Trophoblast cell (in vitro differentiated cells and primary cell): ENCODE data around the gene MGAM2.
"Not testable (repeated sequence)": the region's sequence is repeated elsewhere in the genome, so short reads cannot be mapped to it uniquely, and the experiment has no call there.

Source experiments
- DNase-seq, 2 donors: peaks; one replicate each; pipeline ENCODE4 v3.0.0-alpha.2; 2016
- H2AFZ ChIP-seq: 2 replicates; pipeline ENCODE4 v1.6.1; 2013; ENCODE audit warnings: low read length, moderate library complexity, mild to moderate bottlenecking; ENCODE audit not compliant: insufficient read depth, poor library complexity
- H2AK5ac ChIP-seq: 2 replicates; pipeline ENCODE4 v1.6.1; 2013; ENCODE audit warnings: mild to moderate bottlenecking, low read length
- H2BK120ac ChIP-seq: 2 replicates; pipeline ENCODE4 v1.6.1; 2013; ENCODE audit warnings: low read length, mild to moderate bottlenecking, moderate library complexity; ENCODE audit not compliant: insufficient read depth, poor library complexity
- H2BK12ac ChIP-seq: 2 replicates; pipeline ENCODE4 v1.6.1; 2013; ENCODE audit warnings: mild to moderate bottlenecking, low read length, moderate library complexity
- H2BK5ac ChIP-seq: 2 replicates; pipeline ENCODE4 v1.6.1; 2013; ENCODE audit warnings: low read length, low read depth, moderate library complexity, mild to moderate bottlenecking; ENCODE audit not compliant: poor library complexity
- H3K14ac ChIP-seq: 2 replicates; pipeline ENCODE4 v1.6.1; 2013; ENCODE audit warnings: mild to moderate bottlenecking, low read length
- H3K18ac ChIP-seq: 2 replicates; pipeline ENCODE4 v1.6.1; 2013; ENCODE audit warnings: mild to moderate bottlenecking, low read length
- H3K23ac ChIP-seq: 2 replicates; pipeline ENCODE4 v1.6.1; 2013; ENCODE audit warnings: low read length
- H3K27ac ChIP-seq: 2 replicates; pipeline ENCODE4 v1.5.1; 2013; ENCODE audit warnings: low read depth, mild to moderate bottlenecking, inconsistent platforms, low read length, moderate library complexity
- H3K27me3 ChIP-seq: 2 replicates; pipeline ENCODE4 v1.6.1; 2013; ENCODE audit warnings: inconsistent platforms, mild to moderate bottlenecking, low read length, moderate library complexity; ENCODE audit not compliant: insufficient read depth
- H3K36me3 ChIP-seq, 2 experiments: 1 replicate in 1 of 2; 2 replicates in 1 of 2; pipeline ENCODE4 v1.6.1; 2013; ENCODE audit warnings: low read length in 2 of 2, mild to moderate bottlenecking in 2 of 2, moderate library complexity in 1 of 2; ENCODE audit not compliant: insufficient read depth in 2 of 2, control insufficient read depth in 1 of 2
- H3K4ac ChIP-seq: 2 replicates; pipeline ENCODE4 v1.6.1; 2013; ENCODE audit warnings: low read depth, mild to moderate bottlenecking, low read length, moderate library complexity
- H3K4me1 ChIP-seq, 2 experiments: 1 replicate in 1 of 2; 2 replicates in 1 of 2; pipeline ENCODE4 v1.6.1; 2013; ENCODE audit warnings: low read length in 2 of 2, mild to moderate bottlenecking in 2 of 2, moderate library complexity in 1 of 2; ENCODE audit not compliant: insufficient read depth in 2 of 2, control insufficient read depth in 1 of 2
- H3K4me2 ChIP-seq: 2 replicates; pipeline ENCODE4 v1.6.1; 2013; ENCODE audit warnings: inconsistent platforms, mild to moderate bottlenecking, low read length, moderate library complexity
- H3K4me3 ChIP-seq: 2 replicates; pipeline ENCODE4 v1.5.1; 2013; ENCODE audit warnings: mild to moderate bottlenecking, low read depth, low read length, inconsistent platforms
- H3K79me1 ChIP-seq: one replicate; pipeline ENCODE4 v1.6.1; 2013; ENCODE audit warnings: low read length
- H3K79me2 ChIP-seq: 2 replicates; pipeline ENCODE4 v1.6.1; 2013; ENCODE audit warnings: low read length, mild to moderate bottlenecking; ENCODE audit not compliant: control insufficient read depth, insufficient read depth, poor library complexity
- H3K9ac ChIP-seq: 2 replicates; pipeline ENCODE4 v1.6.1; 2013; ENCODE audit warnings: mild to moderate bottlenecking, low read length
- H3K9me3 ChIP-seq: 2 replicates; pipeline ENCODE4 v1.6.1; 2013; ENCODE audit warnings: low read depth, mild to moderate bottlenecking, control low read depth, inconsistent platforms, low read length; ENCODE audit not compliant: insufficient read depth
- H4K12ac ChIP-seq: 2 replicates; pipeline ENCODE4 v1.6.1; 2013; ENCODE audit warnings: low read depth, mild to moderate bottlenecking, low read length, moderate library complexity
- H4K8ac ChIP-seq: 2 replicates; pipeline ENCODE4 v1.6.1; 2013; ENCODE audit warnings: low read depth, mild to moderate bottlenecking, low read length, moderate library complexity
- H4K91ac ChIP-seq: one replicate; pipeline ENCODE4 v1.6.1; 2013; ENCODE audit warnings: low read depth, mild to moderate bottlenecking, low read length, moderate library complexity
- WGBS: extraction: QIAGEN DNeasy Blood & Tissue Kit; methylation state at CpG from one replicate; pipeline ENCODE4 v1.1.7; 2013; ENCODE audit warnings: missing lambda C conversion rate; ENCODE audit not compliant: insufficient read length, insufficient coverage; ENCODE audit errors: extremely low coverage; 5-methylcytosine and 5-hydroxymethylcytosine counted together

The MGAM2 gene

DNA sequence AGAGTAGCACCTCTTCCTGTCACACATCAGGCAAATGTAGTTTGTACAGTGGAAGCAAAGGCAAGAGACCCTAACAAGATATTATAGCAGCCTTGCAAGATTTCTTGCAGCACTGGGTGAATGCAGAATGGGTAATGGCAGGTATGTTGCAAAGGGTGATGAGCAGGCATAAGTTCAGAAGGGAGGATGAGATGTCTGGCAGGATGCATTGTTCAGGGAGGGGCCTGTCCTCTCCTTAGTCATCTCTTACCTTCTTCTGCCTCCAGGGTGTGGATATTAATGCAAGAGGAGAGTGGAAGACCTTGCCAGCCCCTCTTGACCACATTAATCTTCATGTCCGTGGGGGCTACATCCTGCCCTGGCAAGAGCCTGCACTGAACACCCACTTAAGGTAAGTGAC lies 12.2 kb upstream of the MGAM2 start:
- H3K36me3 ChIP-seq, H3K23ac ChIP-seq, H2BK5ac ChIP-seq, H3K4me1 ChIP-seq, H3K4me3 ChIP-seq, H2AK5ac ChIP-seq, H3K4ac ChIP-seq, H3K79me2 ChIP-seq, H3K27me3 ChIP-seq, H3K14ac ChIP-seq, H3K18ac ChIP-seq, H3K4me2 ChIP-seq, H3K9ac ChIP-seq, DNase-seq, H3K27ac ChIP-seq, H2BK12ac ChIP-seq, H4K91ac ChIP-seq, H4K8ac ChIP-seq, H2AFZ ChIP-seq, H2BK120ac ChIP-seq, H4K12ac ChIP-seq, H3K79me1 ChIP-seq, H3K9me3 ChIP-seq: not testable (repeated sequence)
- WGBS: no CpG with 5 or more reads among the region's 1 CpG

DNA sequence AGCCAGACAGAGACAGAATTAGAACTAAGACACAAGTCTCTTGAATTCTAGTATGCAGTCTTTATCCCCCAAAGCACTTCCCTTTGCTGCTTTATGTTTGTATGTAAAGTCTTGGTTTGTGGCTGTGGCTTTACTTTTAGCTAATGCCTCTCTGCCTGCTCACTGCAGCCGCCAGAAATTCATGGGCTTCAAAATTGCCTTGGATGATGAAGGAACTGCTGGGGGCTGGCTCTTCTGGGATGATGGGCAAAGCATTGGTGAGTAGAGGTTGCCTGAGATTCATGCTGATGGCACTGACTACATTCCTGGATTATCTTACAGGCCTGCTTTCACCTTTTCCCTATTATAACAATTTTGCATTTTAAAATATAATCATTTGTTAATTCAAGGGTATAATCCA lies 10.9 kb upstream of the MGAM2 start:
- Histone ChIP-seq H3K9me3 (no peaks in the 10 kb centered on the region), H3K27me3 (no peaks in the 10 kb centered on the region), H2AK5ac (no peak overlapping the region), H2AFZ (no peak overlapping the region), H3K79me1 (no peaks in the 10 kb centered on the region), H3K14ac (no peak overlapping the region), H2BK120ac (no peak overlapping the region), H3K9ac (no peak overlapping the region), H4K91ac (no peak overlapping the region), H3K4me3 (no peak overlapping the region), H3K36me3 (no peaks in the 10 kb centered on the region), H3K27ac (no peak overlapping the region), H4K8ac (no peak overlapping the region), H3K4ac (no peak overlapping the region), H2BK12ac (no peak overlapping the region), H4K12ac (no peak overlapping the region), H3K4me2 (no peak overlapping the region), H3K4me1 (no peaks in the 10 kb centered on the region), H2BK5ac (no peak overlapping the region), H3K18ac (no peak overlapping the region), H3K79me2 (no peaks in the 10 kb centered on the region), H3K23ac (no peak overlapping the region)
- no peak for DNase-seq
- no CpG with 5 or more reads among the region's 1 CpG for WGBS

DNA sequence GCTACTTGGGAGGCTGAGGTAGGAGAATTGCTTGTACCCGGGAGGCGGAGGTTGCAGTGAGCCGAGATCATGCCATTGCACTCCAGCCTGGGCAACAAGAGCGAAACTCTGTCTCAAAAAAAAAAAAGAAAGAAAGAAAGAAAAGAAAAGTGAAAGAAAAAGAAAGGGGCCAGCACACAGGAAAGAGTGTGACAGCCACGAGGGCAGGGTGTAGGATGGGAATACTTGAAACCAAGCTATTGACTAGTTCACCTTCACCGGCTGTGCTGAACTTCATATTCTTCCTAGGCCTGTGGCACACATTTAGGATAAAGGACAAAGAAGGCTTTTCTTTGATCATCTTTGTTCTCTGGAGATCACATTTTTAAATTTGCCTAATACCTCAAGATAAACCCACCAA lies 9.7 kb upstream of the MGAM2 start:
- H3K27ac ChIP-seq, H3K4ac ChIP-seq, H3K18ac ChIP-seq, DNase-seq, H3K36me3 ChIP-seq, H3K79me1 ChIP-seq, H3K4me2 ChIP-seq, H2BK120ac ChIP-seq, H2BK12ac ChIP-seq, H3K9me3 ChIP-seq, H3K27me3 ChIP-seq, H2AFZ ChIP-seq, H4K91ac ChIP-seq, H2AK5ac ChIP-seq, H3K9ac ChIP-seq, H3K14ac ChIP-seq, H2BK5ac ChIP-seq, H4K8ac ChIP-seq, H3K4me1 ChIP-seq, H3K23ac ChIP-seq, H3K4me3 ChIP-seq, H4K12ac ChIP-seq, H3K79me2 ChIP-seq: not testable (repeated sequence)
- WGBS: no CpG with 5 or more reads among the region's 6 CpGs

DNA sequence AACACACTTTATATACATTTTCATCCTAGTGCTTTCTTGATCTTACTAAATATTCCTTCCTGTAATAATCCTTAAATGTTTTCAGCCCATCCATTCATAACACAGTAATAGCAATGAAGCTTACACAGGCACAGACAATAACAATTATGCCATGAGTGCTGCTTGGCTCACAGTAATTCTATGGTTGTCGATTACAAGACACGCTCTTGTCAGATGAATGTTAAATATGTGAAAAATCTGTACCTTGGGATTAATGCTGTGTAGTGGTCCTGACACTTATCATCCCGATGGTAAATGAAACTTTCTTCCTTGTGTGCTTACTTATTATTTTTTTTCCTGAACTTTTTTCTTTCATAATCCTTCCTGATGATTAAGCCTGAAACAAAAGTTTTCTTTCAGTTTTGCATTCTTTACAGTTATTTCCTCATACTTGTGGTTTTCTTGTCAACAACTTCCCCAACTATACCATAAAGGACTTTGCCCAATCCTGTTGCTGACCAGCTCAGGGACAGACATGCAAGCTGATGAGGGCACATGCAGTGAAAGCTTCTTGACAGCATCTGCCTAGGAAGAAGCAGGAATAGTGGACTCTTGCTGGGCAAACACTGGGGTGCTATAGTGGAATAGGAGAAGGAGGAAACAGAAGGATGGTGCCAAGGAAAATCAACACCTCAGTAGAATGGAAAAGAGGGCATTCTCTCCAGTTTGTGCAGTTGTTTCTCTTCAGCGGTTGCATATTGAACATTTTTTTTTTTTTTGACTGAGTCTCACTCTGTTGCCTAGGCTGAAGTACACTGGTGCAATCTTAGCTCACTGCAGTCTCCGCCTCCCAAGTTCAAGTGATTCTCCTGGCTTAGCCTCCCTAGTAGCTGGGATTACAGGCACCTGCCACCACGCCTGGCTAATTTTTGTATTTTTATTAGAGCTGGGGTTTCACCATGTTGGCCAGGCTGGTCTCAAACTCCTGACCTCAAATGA lies 6.7 kb upstream of the MGAM2 start:
- no peak overlapping the region for H3K4ac ChIP-seq
- no peak overlapping the region for H4K8ac ChIP-seq
- H3K9me3 ChIP-seq: no peaks in the 10 kb centered on the region
- H3K4me3 ChIP-seq: no peak overlapping the region
- no peak overlapping the region for H3K18ac ChIP-seq
- H2BK12ac ChIP-seq: no peak overlapping the region
- no peaks in the 10 kb centered on the region for H3K27me3 ChIP-seq
- H2BK5ac ChIP-seq: no peak overlapping the region
- H2AK5ac ChIP-seq: no peak overlapping the region
- H2AFZ ChIP-seq: no peak overlapping the region
- H3K14ac ChIP-seq: no peak overlapping the region
- H3K9ac ChIP-seq: no peak overlapping the region
- H3K27ac ChIP-seq: no peak overlapping the region
- H3K4me1 ChIP-seq: no peaks in the 10 kb centered on the region
- no peak overlapping the region for H4K91ac ChIP-seq
- H3K79me2 ChIP-seq: no peaks in the 10 kb centered on the region
- WGBS: no CpG with 5 or more reads among the region's 6 CpGs
- no peak overlapping the region for H2BK120ac ChIP-seq
- H3K79me1 ChIP-seq: no peaks in the 10 kb centered on the region
- peak; percentile 59 to 84 for DNase-seq
- no peak overlapping the region for H3K23ac ChIP-seq
- no peak overlapping the region for H4K12ac ChIP-seq
- H3K36me3 ChIP-seq: no peaks in the 10 kb centered on the region
- H3K4me2 ChIP-seq: no peak overlapping the region
